HAP-1 (cell line): ENCODE results near the gene SLC22A17.
"Not testable (repeated sequence)": the region's sequence is repeated elsewhere in the genome, so short reads cannot be mapped to it uniquely, and the experiment has no call there.

Experiments used
- DNase-seq, 2 experiments: peaks; one replicate each; pipeline ENCODE4 v3.0.0-alpha.2; 2016 to 2020; ENCODE audit warnings: low spot score in 2 of 2
- H3K27me3 ChIP-seq: fragments of 250-450 bp; sonication (Bioruptor Pico); 2 replicates; pipeline ENCODE4 v1.5.1; 2020; ENCODE audit warnings: low read depth, mild to moderate bottlenecking, moderate library complexity
- H3K36me3 ChIP-seq: fragments of 250-450 bp; sonication (Bioruptor Pico); replicated peaks from 2 replicates; pipeline ENCODE4 v1.5.1; 2020; ENCODE audit warnings: mild to moderate bottlenecking
- H3K4me1 ChIP-seq: fragments of 250-450 bp; sonication (Bioruptor Pico); 2 replicates; pipeline ENCODE4 v1.5.1; 2020; ENCODE audit warnings: mild to moderate bottlenecking
- H3K4me3 ChIP-seq: fragments of 250-450 bp; sonication (Bioruptor Pico); 2 replicates; pipeline ENCODE4 v1.5.1; 2020; ENCODE audit warnings: mild to moderate bottlenecking, moderate library complexity
- H3K9me3 ChIP-seq: fragments of 250-450 bp; sonication (Bioruptor Pico); 2 replicates; pipeline ENCODE4 v1.5.1; 2020; ENCODE audit warnings: mild to moderate bottlenecking, moderate library complexity
- in situ Hi-C: fragments of 300-500 bp; cut with MboI; formaldehyde crosslinking; loops from 3 replicates; pipeline ENCODE4 v1.14.3; 2020; ENCODE audit warnings: low sequenced_read_pairs, inconsistent platforms, mixed read lengths

SLC22A17 gene

DNA sequence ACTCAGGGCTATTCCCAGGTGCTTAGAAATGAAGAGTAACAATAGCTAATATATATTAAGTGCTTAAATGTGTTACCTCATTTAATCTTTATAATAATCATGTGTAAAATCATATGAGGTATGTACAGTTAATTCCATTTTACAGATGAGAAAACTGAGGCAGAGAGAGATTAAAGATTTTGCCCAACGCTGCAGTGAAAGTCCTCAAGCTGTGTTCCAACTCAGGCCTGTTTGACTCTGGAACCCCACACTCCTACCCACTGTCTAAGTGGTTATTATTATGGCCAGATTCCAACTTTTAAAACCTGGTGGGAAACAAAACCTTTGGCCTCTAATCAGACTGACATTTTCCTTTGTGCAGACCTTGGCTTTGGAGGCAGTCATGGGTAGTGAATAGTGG lies 34.3 kb upstream of the SLC22A17 start:
- Histone ChIP-seq H3K9me3 (no peaks in the 10 kb centered on the region), H3K27me3 (peaks cover 6% of the 10 kb centered on the region), H3K36me3 (no peaks in the 10 kb centered on the region), H3K4me3 (no peak overlapping the region), H3K4me1 (no peaks in the 10 kb centered on the region)
- in situ Hi-C loops: no loop called here
- DNase-seq: no peak

- DNase-seq, in situ Hi-C loops, H3K9me3 ChIP-seq, H3K27me3 ChIP-seq, H3K36me3 ChIP-seq, H3K4me1 ChIP-seq, H3K4me3 ChIP-seq: not testable (repeated sequence)
Observed at GRCh38 chr14:23386266-23386657, 33.6 kb upstream of the SLC22A17 start.

GRCh38 chr14:23385642-23386265 lies 33.1 kb upstream of the SLC22A17 start:
- DNase-seq: no peak
- in situ Hi-C loops: no loop called here
- peaks cover 5% of the 10 kb centered on the region for H3K27me3 ChIP-seq
- H3K4me3 ChIP-seq: no peak overlapping the region
- no peaks in the 10 kb centered on the region for H3K36me3 ChIP-seq
- no peaks in the 10 kb centered on the region for H3K4me1 ChIP-seq
- H3K9me3 ChIP-seq: no peaks in the 10 kb centered on the region

GRCh38 chr14:23385244-23385641 lies 32.6 kb upstream of the SLC22A17 start:
- in situ Hi-C loops: no loop called here
- no peak for DNase-seq
- Histone ChIP-seq H3K4me3 (no peak overlapping the region), H3K36me3 (no peaks in the 10 kb centered on the region), H3K9me3 (no peaks in the 10 kb centered on the region), H3K4me1 (no peaks in the 10 kb centered on the region), H3K27me3 (peaks cover 5% of the 10 kb centered on the region; the same call in 1 of the 2 replicates)

DNA sequence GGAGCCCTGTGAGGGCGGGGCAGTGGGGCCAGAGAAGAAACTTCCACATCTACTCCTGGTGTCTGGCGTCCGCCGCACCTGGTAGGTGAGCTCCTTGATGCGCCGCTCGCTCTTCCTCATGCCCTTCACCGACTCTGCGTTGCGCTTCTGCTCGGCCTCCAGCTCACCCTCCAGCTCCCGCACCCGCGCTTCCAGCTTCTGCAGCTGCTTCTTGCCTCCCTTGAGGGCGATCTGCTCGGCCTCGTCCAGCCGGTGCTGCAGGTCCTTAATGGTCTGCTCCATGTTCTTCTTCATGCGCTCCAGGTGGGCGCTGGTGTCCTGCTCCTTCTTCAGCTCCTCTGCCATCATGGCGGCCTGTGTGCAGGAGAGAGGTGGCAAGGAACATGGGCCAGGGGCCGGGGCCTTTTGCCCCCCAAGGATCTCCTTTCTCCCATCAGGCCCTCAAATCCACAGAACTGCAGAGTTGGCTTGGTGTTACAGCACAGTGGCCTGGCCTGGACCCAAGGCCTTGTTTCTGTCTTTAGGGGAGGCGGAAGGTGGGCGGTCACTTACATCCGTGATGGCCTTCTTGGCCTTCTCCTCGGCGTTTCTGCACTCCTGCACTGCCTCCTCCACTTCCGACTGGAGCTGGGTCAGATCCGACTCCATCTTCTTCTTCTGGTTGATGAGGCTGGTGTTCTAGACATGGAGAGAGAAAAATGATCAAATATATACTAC lies 31.8 kb upstream of the SLC22A17 start:
- H3K27me3 ChIP-seq: peaks cover 10% of the 10 kb centered on the region; the same call in 1 of the 2 replicates
- no peaks in the 10 kb centered on the region for H3K9me3 ChIP-seq
- in situ Hi-C loops: no loop called here
- H3K4me1 ChIP-seq: no peaks in the 10 kb centered on the region
- H3K36me3 ChIP-seq: no peaks in the 10 kb centered on the region
- DNase-seq: no peak
- H3K4me3 ChIP-seq: no peak overlapping the region

- H3K4me1 ChIP-seq: no peaks in the 10 kb centered on the region
- in situ Hi-C loops: no loop called here
- H3K36me3 ChIP-seq: no peaks in the 10 kb centered on the region
- no peaks in the 10 kb centered on the region for H3K9me3 ChIP-seq
- peaks cover 13% of the 10 kb centered on the region; the same call in 1 of the 2 replicates for H3K27me3 ChIP-seq
- H3K4me3 ChIP-seq: no peak overlapping the region
- DNase-seq: no peak
Observed at GRCh38 chr14:23382731-23383440, 30.2 kb upstream of the SLC22A17 start.

DNA sequence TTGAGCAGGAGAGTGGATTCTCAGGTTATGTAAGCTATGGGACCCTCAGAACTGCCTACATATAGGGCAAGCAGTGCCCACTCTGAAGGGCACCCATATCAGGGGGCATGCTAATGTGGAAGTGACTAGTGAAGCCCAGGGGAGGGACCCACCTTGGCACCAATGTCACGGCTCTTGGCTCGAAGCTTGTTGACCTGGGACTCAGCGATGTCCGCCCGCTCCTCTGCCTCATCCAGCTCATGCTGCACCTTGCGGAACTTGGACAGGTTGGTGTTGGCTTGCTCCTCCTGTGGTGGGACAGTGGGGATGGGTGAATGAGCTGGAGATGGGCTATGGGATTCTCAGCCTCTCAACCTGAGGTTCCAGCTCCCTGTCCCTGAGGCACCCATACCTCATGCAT lies 29.6 kb upstream of the SLC22A17 start:
- H3K27me3 ChIP-seq: peaks cover 13% of the 10 kb centered on the region; the same call in 1 of the 2 replicates

DNA sequence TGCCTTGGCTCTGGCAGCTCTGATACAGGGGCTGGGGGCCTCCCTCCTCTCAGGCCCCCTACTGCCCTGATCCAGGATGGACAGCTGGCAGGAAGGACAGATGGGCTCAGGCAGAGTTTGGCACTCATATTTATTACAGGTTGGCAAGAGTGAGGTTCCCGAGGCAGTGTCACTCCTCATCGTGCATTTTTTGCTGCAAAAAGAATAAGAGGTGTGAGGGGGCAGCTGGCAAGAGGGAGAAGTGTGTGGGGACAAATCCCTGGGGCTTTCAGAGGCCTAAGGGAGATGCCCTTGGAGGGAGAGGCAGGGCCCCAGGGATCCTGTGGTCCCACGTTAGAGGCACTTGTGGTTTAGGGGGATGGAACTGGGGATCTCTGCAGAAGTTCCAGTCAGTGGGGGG lies 29.2 kb upstream of the SLC22A17 start:
- no peaks in the 10 kb centered on the region for H3K4me1 ChIP-seq
- in situ Hi-C loops: no loop called here
- H3K36me3 ChIP-seq: no peaks in the 10 kb centered on the region
- peak in 1 of 2 experiments; percentile 100 for DNase-seq
- no peaks in the 10 kb centered on the region for H3K9me3 ChIP-seq
- peaks cover 13% of the 10 kb centered on the region; the same call in 1 of the 2 replicates for H3K27me3 ChIP-seq
- no peak overlapping the region for H3K4me3 ChIP-seq

More for the DNA sequence above, 29.6 kb upstream of the SLC22A17 start:
- in situ Hi-C loops: no loop called here
- no peaks in the 10 kb centered on the region for H3K36me3 ChIP-seq
- DNase-seq: no peak
- no peaks in the 10 kb centered on the region for H3K4me1 ChIP-seq
- H3K9me3 ChIP-seq: no peaks in the 10 kb centered on the region
- H3K4me3 ChIP-seq: no peak overlapping the region

DNA sequence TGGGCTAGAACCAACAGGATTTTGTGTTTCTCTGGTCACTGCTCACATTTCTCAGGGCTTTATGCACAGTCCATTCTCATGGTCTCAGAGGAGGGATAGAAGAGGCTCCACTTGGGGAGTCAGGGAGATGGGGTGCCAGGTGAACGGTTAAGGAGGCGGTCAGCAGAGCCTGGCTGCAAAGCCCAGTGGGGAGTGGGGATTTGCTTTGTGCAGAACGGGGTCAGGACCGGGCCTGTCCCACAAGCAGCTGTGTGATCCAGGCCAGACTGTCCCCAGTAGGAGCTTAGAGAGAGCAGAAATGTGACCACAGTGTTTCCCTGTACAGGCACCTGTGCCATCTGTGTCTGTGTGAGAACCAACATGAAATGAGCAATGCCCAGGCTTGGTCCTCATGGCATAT lies 28.3 kb upstream of the SLC22A17 start:
- in situ Hi-C loops: no loop called here
- Histone ChIP-seq H3K4me3 (no peak overlapping the region), H3K36me3 (no peaks in the 10 kb centered on the region), H3K4me1 (no peaks in the 10 kb centered on the region), H3K27me3 (peaks cover 13% of the 10 kb centered on the region; the same call in 1 of the 2 replicates), H3K9me3 (no peaks in the 10 kb centered on the region)
- DNase-seq: no peak

GRCh38 chr14:23380197-23380914 lies 27.7 kb upstream of the SLC22A17 start:
- Histone ChIP-seq H3K27me3 (peaks cover 13% of the 10 kb centered on the region; the same call in 1 of the 2 replicates), H3K4me3 (no peak overlapping the region)

GRCh38 chr14:23379366-23380196 lies 26.9 kb upstream of the SLC22A17 start:
- peak; percentile 8 to 72 for DNase-seq
- in situ Hi-C loops: no loop called here
- Histone ChIP-seq H3K36me3 (no peaks in the 10 kb centered on the region), H3K4me3 (no peak overlapping the region), H3K9me3 (no peaks in the 10 kb centered on the region), H3K4me1 (no peaks in the 10 kb centered on the region), H3K27me3 (peaks cover 13% of the 10 kb centered on the region; the same call in 1 of the 2 replicates)

More at GRCh38 chr14:23380197-23380914, 27.7 kb upstream of the SLC22A17 start:
- in situ Hi-C loops: no loop called here
- no peak for DNase-seq
- Histone ChIP-seq H3K36me3 (no peaks in the 10 kb centered on the region), H3K4me1 (no peaks in the 10 kb centered on the region), H3K9me3 (no peaks in the 10 kb centered on the region)

DNA sequence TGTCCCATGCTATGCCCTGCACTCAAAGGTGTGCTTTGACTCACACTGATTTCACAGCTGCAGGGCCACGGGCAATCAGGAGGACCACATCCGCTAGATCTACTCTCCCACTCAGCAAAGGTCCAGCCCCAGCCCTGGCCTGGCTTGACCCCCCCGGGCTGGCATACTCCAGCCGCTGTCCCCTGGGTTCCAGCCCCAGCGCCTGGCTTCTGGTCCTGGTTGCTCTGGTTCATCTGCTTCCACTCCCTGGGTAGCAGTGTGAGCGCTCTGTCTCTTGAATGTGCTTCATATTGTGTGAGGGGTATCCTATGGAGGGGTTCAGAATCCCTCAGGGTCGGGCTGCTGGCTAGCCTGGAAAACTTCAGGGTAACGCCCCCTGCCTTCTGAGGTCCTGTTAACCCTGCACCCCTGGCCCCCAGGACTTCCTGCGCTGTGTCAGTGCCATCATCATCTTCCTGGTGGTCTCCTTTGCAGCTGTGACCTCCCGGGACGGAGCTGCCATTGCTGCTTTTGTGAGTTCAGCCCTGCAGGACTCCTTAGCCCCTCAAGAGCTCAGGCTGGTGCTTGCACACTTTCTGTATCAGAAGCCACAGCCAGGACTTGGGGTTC lies 26.0 kb upstream of the SLC22A17 start:
- Histone ChIP-seq H3K27me3 (peaks cover 12% of the 10 kb centered on the region), H3K36me3 (no peaks in the 10 kb centered on the region), H3K4me3 (no peak overlapping the region), H3K4me1 (no peaks in the 10 kb centered on the region), H3K9me3 (no peaks in the 10 kb centered on the region)
- no peak for DNase-seq
- in situ Hi-C loops: no loop called here
